Suprapubic skin (tissue), 4 donors: ENCODE data around the gene TRIM71. TPM values are rescaled to one million over a fixed set of nuclear protein-coding genes. Genes with fewer than 3 reads are reported as not detected.

Experiments
- DNase-seq, 2 donors: peaks; one replicate each; pipeline ENCODE4 v3.0.0-alpha.2; 2019; ENCODE audit warnings: low spot score in 2 of 2
- H3K27ac ChIP-seq: fragments of 200-600 bp; sonication (generic); one replicate; pipeline ENCODE4 v1.5.1; 2019
- H3K27me3 ChIP-seq: fragments of 200-600 bp; sonication (generic); one replicate; pipeline ENCODE4 v1.5.1; 2019
- H3K36me3 ChIP-seq: fragments of 200-600 bp; sonication (generic); one replicate; pipeline ENCODE4 v1.5.1; 2019
- H3K4me1 ChIP-seq: fragments of 200-600 bp; sonication (generic); one replicate; pipeline ENCODE4 v1.5.1; 2019
- H3K4me3 ChIP-seq: fragments of 200-600 bp; sonication (generic); one replicate; pipeline ENCODE4 v1.5.1; 2019; ENCODE audit warnings: mild to moderate bottlenecking
- H3K9me3 ChIP-seq: fragments of 200-600 bp; sonication (generic); one replicate; pipeline ENCODE4 v1.5.1; 2019
- EP300 ChIP-seq: sonication (generic); formaldehyde crosslinking; IDR thresholded peaks from one replicate; pipeline ENCODE4 v1.6.1; 2017; ENCODE audit warnings: antibody characterized with exemption
- POLR2A ChIP-seq, 2 donors: fragments of 450-650 bp; IDR thresholded peaks; one replicate each; pipeline ENCODE4 v1.6.1; 2017; ENCODE audit warnings: antibody characterized with exemption in 2 of 2, mild to moderate bottlenecking in 2 of 2, moderate library complexity in 2 of 2
- POLR2AphosphoS5 ChIP-seq, 3 donors: sonication (generic); formaldehyde crosslinking; IDR thresholded peaks; one replicate each; pipeline ENCODE4 v1.6.1; 2017; ENCODE audit warnings: antibody characterized with exemption in 3 of 3
- WGBS: methylation state at CpG from one replicate; pipeline ENCODE4 v1.1.5; 2018; 5-methylcytosine and 5-hydroxymethylcytosine counted together
- total RNA-seq, 4 donors: library from RNA; depleted of rRNA; stranded (reverse); fragments of >200 nt; gene quantifications; one replicate each; pipeline ENCODE4 v1.1.0, GENCODE V29; 2016
- TF ChIP-seq, protein P1 (sequence below), 2 donors: fragments of 200-600 bp in 1 of 2; fragments of 450-650 bp in 1 of 2; sonication (generic) in 1 of 2; IDR thresholded peaks; one replicate each; pipeline ENCODE4 v1.5.1; 2016 to 2019; ENCODE audit warnings: antibody characterized with exemption in 2 of 2, mild to moderate bottlenecking in 1 of 2, moderate library complexity in 1 of 2

The TRIM71 gene
- total RNA-seq, 4 donors from 2014 or later = not detected

DNA sequence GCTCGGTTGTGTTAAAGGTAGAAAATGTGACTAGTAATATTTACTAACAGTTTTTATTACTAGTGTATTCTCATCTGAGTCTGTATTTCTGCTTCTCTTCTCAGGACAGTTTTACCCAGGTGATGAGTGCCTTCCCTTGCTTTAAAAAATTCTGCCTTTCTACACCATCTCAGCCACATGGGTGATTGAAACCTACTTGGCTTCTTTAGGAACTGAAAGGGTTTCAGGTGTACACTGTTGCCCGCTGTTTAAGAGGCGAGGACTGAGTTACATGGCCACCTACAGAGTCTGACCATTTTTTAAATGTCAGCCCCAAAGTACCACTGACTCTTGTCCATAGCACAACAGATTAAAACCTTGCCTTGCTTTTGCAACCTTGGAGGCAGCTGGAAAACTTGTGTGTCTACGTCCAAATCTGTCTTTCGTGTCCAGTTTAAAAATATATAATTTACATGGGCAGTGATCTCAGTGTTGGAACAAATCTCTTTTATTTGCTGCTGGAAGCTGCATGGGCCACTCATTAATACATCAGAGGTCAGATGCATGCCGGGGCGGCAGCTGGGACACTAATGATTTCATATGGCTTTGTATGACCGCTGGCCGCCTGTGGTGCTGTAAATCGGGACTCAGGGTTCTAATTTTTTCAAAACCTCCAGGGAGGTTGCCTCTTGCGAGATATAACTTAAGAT, 44.6 kb downstream of the TRIM71 start:
- Histone ChIP-seq H3K27me3 (no peaks in the 10 kb centered on the region), H3K4me1 (peaks cover 3% of the 10 kb centered on the region), H3K4me3 (no peak overlapping the region), H3K36me3 (no peaks in the 10 kb centered on the region), H3K27ac (no peak overlapping the region), H3K9me3 (no peaks in the 10 kb centered on the region)
- no peak for DNase-seq
- no peak for TF ChIP-seq POLR2A (IDR thresholded peaks at IDR 0.05)
- no peak for TF ChIP-seq POLR2AphosphoS5 (IDR thresholded peaks at IDR 0.05)
- TF ChIP-seq EP300 = no peak
- TF ChIP-seq, protein P1, sequence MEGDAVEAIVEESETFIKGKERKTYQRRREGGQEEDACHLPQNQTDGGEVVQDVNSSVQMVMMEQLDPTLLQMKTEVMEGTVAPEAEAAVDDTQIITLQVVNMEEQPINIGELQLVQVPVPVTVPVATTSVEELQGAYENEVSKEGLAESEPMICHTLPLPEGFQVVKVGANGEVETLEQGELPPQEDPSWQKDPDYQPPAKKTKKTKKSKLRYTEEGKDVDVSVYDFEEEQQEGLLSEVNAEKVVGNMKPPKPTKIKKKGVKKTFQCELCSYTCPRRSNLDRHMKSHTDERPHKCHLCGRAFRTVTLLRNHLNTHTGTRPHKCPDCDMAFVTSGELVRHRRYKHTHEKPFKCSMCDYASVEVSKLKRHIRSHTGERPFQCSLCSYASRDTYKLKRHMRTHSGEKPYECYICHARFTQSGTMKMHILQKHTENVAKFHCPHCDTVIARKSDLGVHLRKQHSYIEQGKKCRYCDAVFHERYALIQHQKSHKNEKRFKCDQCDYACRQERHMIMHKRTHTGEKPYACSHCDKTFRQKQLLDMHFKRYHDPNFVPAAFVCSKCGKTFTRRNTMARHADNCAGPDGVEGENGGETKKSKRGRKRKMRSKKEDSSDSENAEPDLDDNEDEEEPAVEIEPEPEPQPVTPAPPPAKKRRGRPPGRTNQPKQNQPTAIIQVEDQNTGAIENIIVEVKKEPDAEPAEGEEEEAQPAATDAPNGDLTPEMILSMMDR (IDR thresholded peaks at IDR 0.05) = no peak
- 74% methylated on average over 11 of the region's 11 CpGs for WGBS

DNA sequence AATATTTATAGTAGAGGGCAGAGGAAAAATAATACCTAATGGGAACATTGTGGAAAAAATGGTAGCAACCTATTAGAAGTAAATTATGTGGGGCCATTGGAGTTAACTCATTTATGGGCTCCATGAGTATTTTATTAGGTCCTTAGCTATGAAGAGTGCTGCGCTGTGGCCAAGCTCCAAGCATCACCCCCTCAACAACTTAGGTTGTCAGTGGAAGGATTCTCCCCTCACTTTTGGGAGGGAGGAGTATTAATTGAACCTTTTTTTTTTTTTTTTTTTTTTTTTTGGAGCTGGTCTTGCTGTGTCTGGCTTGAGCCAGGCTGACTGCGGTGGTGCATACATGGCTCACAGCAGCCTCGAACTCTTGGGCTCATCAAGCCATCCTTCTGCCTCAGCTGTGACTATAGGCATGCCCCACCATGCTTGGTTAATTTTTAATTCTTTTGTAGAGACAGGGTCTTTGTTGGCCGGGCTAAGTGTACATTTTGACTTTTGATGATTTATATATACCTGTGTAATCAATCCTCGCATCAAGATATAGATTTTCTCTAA, 45.2 kb downstream of the TRIM71 start:
- Histone ChIP-seq H3K27ac (no peak overlapping the region), H3K4me3 (no peak overlapping the region), H3K4me1 (peaks cover 3% of the 10 kb centered on the region), H3K9me3 (no peaks in the 10 kb centered on the region), H3K27me3 (no peaks in the 10 kb centered on the region), H3K36me3 (no peaks in the 10 kb centered on the region)
- TF ChIP-seq, protein P1 (IDR thresholded peaks at IDR 0.05) = no peak
- no peak for TF ChIP-seq EP300
- no peak for TF ChIP-seq POLR2AphosphoS5 (IDR thresholded peaks at IDR 0.05)
- no peak for TF ChIP-seq POLR2A (IDR thresholded peaks at IDR 0.05)
- WGBS = 93% methylated on average over 5 of the region's 5 CpGs
- DNase-seq = no peak

DNA sequence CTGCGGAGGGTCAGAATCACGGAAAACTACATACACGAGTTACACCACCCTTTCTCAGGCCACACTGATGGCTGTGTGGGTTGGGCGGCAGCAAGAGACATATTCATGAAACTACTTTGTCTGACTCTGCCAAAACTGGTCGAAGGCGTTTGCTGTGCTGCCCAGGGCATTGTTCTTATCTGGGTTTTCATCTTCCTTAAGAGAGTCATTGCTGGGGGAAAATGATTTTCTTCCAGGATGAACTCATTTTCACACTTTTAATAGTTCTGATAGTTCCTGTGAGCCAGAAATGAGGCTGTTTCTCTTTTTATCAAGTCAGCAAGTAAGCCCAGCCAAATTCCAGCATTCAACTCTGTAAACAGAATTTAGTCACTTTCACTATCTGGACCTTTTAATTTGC, 47.6 kb downstream of the TRIM71 start:
- TF ChIP-seq, protein P1 (IDR thresholded peaks at IDR 0.05) = no peak
- TF ChIP-seq POLR2A (IDR thresholded peaks at IDR 0.05) (no peak), EP300 (no peak), POLR2AphosphoS5 (IDR thresholded peaks at IDR 0.05) (no peak)
- H3K27ac ChIP-seq = no peak overlapping the region
- no peak overlapping the region for H3K4me3 ChIP-seq
- no peak for DNase-seq
- no peaks in the 10 kb centered on the region for H3K36me3 ChIP-seq
- H3K9me3 ChIP-seq = no peaks in the 10 kb centered on the region
- no peaks in the 10 kb centered on the region for H3K27me3 ChIP-seq
- 22% methylated on average over 6 of the region's 6 CpGs for WGBS
- H3K4me1 ChIP-seq = peaks cover 3% of the 10 kb centered on the region

DNA sequence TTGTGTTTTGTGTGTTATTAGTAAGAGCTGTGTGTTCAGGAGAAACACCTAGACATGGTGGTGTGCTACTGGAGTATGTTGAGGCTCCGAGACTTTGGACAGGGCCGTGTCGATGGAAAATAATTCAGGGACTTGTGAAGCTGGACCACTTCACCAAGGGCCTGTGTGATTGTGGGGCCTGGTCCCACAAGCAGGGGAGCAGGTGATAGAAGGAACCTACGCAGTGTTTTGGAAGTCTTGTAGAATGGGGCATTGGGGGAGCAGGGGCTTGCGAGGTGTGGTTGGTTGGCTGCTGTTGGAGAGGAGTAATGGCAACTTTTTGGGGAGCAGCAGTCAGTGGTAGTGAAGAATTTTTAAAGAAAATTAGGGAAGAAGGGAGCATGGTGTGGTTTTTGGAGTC, 48.7 kb downstream of the TRIM71 start:
- H3K27me3 ChIP-seq = no peaks in the 10 kb centered on the region
- peaks cover 3% of the 10 kb centered on the region for H3K4me1 ChIP-seq
- H3K9me3 ChIP-seq = no peaks in the 10 kb centered on the region
- no peak overlapping the region for H3K4me3 ChIP-seq
- WGBS = 96% methylated on average over 5 of the region's 5 CpGs
- no peaks in the 10 kb centered on the region for H3K36me3 ChIP-seq
- TF ChIP-seq, protein P1 (IDR thresholded peaks at IDR 0.05) = no peak
- TF ChIP-seq POLR2A (IDR thresholded peaks at IDR 0.05) (no peak), POLR2AphosphoS5 (IDR thresholded peaks at IDR 0.05) (no peak), EP300 (no peak)
- no peak for DNase-seq
- H3K27ac ChIP-seq = no peak overlapping the region

DNA sequence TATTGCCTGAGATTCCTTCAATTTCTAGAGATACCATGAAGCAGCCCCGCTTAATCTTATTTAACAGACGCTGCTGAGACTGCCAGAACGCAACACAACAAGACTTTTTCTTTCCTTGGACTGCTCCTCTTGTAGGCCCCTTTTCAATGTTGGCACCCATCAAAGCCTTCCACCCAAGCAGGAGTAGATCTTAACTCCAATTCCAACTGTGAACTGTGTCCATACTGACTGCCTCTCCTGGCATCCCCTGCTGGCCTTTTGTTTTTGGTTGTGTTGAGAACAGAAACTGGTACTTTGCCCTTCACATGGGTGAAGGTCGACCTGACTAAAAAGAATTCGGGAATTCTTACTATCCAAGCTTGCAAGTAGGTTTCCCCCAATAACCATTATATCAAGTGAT, 50.2 kb downstream of the TRIM71 start:
- no peak overlapping the region for H3K4me3 ChIP-seq
- H3K36me3 ChIP-seq = no peaks in the 10 kb centered on the region
- WGBS = 93% methylated on average over 5 of the region's 5 CpGs
- H3K27ac ChIP-seq = no peak overlapping the region
- H3K27me3 ChIP-seq = no peaks in the 10 kb centered on the region
- peaks cover 9% of the 10 kb centered on the region for H3K4me1 ChIP-seq
- no peaks in the 10 kb centered on the region for H3K9me3 ChIP-seq
- DNase-seq = no peak
- TF ChIP-seq POLR2A (IDR thresholded peaks at IDR 0.05) = no peak
- TF ChIP-seq POLR2AphosphoS5 (IDR thresholded peaks at IDR 0.05) = no peak
- TF ChIP-seq, protein P1 (IDR thresholded peaks at IDR 0.05) = no peak
- TF ChIP-seq EP300 = no peak
